IPS-20b (cell line): Measurements from ENCODE around the gene BCL11A.

Experiments used
- H3K27ac ChIP-seq: one replicate; pipeline ENCODE4 v1.5.1; 2013; ENCODE audit warnings: low read length
- H3K27me3 ChIP-seq: 2 replicates; pipeline ENCODE4 v1.6.1; 2013; ENCODE audit warnings: mild to moderate bottlenecking, low read length, inconsistent platforms; ENCODE audit not compliant: insufficient read depth
- H3K36me3 ChIP-seq: 2 replicates; pipeline ENCODE4 v1.6.1; 2013; ENCODE audit warnings: low read depth, mild to moderate bottlenecking, inconsistent platforms, low read length, moderate library complexity; ENCODE audit not compliant: insufficient read depth
- H3K4me1 ChIP-seq: 2 replicates; pipeline ENCODE4 v1.6.1; 2013; ENCODE audit warnings: mild to moderate bottlenecking, control low read depth, inconsistent platforms, low read length, moderate library complexity; ENCODE audit not compliant: insufficient read depth
- H3K4me3 ChIP-seq: 2 replicates; pipeline ENCODE4 v1.5.1; 2013; ENCODE audit warnings: mild to moderate bottlenecking, low read length, inconsistent platforms
- H3K9ac ChIP-seq: 2 replicates; pipeline ENCODE4 v1.6.1; 2013; ENCODE audit warnings: low read depth, mild to moderate bottlenecking, inconsistent platforms, low read length, moderate library complexity
- H3K9me3 ChIP-seq: 2 replicates; pipeline ENCODE4 v1.6.1; 2013; ENCODE audit warnings: mild to moderate bottlenecking, low read depth, low read length, inconsistent platforms; ENCODE audit not compliant: insufficient read depth

Gene BCL11A

DNA sequence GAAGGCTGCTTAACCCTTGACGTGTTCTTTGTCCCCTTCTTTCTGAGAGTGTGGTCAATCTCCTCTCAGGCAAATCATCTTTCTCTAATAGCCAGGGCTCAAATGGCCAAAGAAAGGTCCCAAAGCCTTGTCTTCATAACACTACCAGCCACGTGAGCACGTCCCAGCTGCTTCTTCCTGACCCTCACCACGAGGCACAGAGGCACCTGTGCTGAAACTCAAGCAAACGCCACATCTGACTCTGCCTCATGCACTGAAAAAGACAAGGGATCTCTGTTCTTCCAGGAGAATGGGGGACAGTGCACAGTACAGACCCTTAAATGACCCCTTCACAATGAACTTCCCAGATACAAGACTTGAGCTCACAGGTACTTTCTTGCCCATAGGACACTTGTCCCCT is 31.8 kb downstream of the BCL11A start:
- peaks cover 33% of the 10 kb centered on the region; the same call in 1 of the 2 replicates for H3K36me3 ChIP-seq

DNA sequence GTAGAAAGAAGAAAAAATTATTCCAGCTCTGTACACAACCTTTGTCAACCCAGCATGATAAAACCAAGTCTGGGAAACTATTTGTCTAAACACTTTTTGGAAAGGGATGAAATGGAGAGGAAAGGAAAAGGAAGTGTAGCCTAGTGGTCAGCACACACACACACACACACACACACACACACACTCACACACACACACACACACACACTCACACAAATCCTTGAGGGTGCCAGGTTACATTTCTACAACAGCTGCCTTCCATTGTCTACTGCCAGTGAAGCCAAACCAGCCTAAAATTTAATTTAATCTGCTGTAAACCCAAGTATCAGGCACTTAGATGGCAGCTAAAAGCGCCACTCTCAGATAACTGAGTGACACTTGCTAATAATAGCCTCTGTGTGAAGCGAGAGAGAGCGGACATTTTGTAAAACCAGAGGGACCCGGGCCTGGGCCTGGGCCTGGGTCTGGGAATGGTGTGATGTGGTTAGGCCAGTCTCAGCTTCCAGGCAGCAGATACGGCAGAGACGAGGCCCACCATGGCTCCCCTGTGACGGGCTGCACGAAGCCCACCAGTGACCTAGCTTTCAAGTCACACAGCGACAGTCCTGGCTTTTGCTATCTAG is 32.4 kb downstream of the BCL11A start:
- H3K27ac ChIP-seq = peak overlapping the region; percentile 61
- peak overlapping the region; percentile 34; the same call in 1 of the 2 replicates for H3K9ac ChIP-seq
- H3K36me3 ChIP-seq = peaks cover 35% of the 10 kb centered on the region; the same call in 1 of the 2 replicates
- H3K9me3 ChIP-seq = no peaks in the 10 kb centered on the region
- H3K4me1 ChIP-seq = peaks cover 60% of the 10 kb centered on the region
- no peaks in the 10 kb centered on the region for H3K27me3 ChIP-seq
- peak overlapping the region; percentile 53; the same call in 1 of the 2 replicates for H3K4me3 ChIP-seq

More for the DNA sequence above, 31.8 kb downstream of the BCL11A start:
- no peak overlapping the region for H3K27ac ChIP-seq
- no peak overlapping the region for H3K4me3 ChIP-seq
- no peaks in the 10 kb centered on the region for H3K9me3 ChIP-seq
- peak overlapping the region; percentile 34; the same call in 1 of the 2 replicates for H3K9ac ChIP-seq
- H3K4me1 ChIP-seq = peaks cover 54% of the 10 kb centered on the region
- H3K27me3 ChIP-seq = no peaks in the 10 kb centered on the region

DNA sequence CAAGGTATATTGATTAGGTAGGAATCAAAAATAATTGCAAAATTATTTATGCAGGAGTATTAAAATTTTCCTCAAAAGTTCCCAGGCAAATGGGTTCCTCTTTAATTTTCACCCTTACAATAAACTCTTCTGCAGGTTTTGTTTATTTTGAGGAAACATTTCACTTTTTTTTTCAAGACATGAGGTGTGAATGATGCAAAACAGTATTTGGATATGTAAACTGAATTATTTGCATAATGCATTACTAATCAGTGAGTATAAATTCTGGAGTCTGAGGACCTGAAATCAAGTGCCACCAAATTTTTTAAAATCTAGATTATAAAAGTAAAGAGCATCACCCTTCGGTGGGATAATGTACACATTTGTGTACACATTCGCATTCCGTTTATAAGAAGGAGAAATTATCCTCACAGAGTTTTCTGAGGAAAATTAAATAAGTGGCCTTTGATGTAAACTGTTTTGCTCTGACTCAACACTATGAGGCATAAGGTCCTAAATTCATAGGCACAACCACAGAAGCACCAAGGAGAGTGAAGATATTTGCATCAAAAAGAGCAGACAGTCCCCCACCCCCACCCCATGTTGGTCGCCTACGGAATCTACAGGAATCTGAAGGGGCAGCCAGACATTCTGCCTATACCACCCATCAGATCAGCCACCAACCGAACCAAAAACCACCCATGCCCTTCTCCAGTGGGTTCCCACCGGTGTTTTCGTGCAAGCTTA is 33.1 kb downstream of the BCL11A start:
- Histone ChIP-seq H3K9me3 (no peaks in the 10 kb centered on the region), H3K4me3 (peak overlapping the region; percentile 53; the same call in 1 of the 2 replicates), H3K4me1 (peaks cover 67% of the 10 kb centered on the region), H3K27ac (peak overlapping the region; percentile 61), H3K27me3 (no peaks in the 10 kb centered on the region), H3K9ac (peak overlapping the region; percentile 34; the same call in 1 of the 2 replicates), H3K36me3 (peaks cover 40% of the 10 kb centered on the region; the same call in 1 of the 2 replicates)

DNA sequence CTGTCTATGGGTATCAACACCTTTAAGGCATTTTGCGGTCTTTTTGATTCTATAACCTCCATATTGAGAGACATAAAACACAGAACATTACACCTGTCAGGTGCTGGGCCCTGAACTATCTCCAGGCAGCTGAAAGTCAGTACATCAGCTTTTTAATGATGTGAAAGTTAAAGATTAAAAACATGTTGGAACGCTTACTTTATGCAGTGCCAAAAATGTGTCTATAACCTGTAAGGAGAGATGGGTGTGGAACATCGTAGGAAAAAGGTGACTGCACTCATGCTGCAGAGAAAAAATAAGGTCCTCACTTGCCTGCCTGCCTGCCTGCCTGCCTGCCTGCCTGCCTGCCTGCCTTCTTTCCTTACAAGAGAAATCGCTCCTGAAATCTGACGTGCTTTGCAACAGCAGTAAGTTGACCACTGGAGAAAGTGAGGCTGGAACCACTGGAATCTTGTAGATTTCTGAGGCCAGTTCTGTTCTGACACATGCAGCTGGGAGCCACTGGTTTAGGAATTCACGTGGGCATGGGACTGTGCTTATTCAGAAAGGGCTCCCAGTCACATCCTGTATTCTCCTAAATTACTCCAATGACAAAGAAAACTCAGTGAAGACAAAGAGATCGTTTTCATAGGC is 34.1 kb downstream of the BCL11A start:
- Histone ChIP-seq H3K27ac (no peak overlapping the region), H3K27me3 (no peaks in the 10 kb centered on the region), H3K9ac (peak overlapping the region; percentile 7; the same call in 1 of the 2 replicates), H3K36me3 (peaks cover 36% of the 10 kb centered on the region; the same call in 1 of the 2 replicates), H3K4me3 (0 out of 2 replicates have a peak overlapping the region, but pooled peaks have one; percentile 53), H3K9me3 (no peaks in the 10 kb centered on the region), H3K4me1 (peaks cover 69% of the 10 kb centered on the region)

DNA sequence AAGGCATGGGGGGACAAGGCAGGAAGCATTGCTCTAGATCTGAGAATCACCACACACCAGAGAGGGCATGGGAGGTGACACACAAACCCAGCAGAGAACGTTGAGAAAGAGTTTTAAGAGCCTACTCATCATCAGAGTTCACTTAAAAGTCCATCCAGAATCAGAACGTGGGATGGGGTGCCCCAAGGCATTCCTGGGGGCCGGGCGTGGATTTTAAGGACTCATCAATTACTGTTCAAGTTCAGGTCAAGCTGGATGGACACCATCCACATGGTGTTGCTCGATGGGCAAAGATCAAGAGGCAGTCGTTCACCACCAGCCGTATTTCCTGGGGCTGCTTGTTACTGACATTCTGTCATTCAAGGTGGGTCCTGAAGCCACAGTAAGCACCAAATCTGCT is 34.9 kb downstream of the BCL11A start:
- Histone ChIP-seq H3K9ac (no peak overlapping the region), H3K27me3 (no peaks in the 10 kb centered on the region), H3K27ac (peak overlapping the region; percentile 23), H3K9me3 (no peaks in the 10 kb centered on the region), H3K36me3 (peaks cover 32% of the 10 kb centered on the region; the same call in 1 of the 2 replicates), H3K4me1 (peaks cover 68% of the 10 kb centered on the region), H3K4me3 (no peak overlapping the region)

DNA sequence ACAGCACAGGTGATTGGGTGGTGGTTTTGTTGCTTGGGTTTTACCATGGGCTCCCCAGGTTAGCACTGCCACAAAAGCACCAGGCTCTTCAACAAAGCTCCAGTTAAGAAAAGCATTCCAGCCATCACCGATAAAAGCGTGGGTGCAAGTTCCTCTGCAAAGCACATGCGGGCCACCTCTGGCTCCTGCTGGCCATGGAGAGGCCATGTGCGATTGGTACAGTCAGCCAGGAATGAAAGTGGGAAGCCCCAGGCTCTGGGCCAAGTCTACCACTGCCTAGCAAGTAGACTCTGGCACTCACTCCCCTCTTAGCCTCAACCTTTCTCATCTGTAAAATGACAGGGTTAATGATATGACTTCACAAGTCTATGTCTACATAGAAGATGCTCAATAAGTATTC is 36.0 kb downstream of the BCL11A start:
- H3K27ac ChIP-seq = no peak overlapping the region
- H3K36me3 ChIP-seq = peaks cover 28% of the 10 kb centered on the region; the same call in 1 of the 2 replicates
- H3K9ac ChIP-seq = no peak overlapping the region

DNA sequence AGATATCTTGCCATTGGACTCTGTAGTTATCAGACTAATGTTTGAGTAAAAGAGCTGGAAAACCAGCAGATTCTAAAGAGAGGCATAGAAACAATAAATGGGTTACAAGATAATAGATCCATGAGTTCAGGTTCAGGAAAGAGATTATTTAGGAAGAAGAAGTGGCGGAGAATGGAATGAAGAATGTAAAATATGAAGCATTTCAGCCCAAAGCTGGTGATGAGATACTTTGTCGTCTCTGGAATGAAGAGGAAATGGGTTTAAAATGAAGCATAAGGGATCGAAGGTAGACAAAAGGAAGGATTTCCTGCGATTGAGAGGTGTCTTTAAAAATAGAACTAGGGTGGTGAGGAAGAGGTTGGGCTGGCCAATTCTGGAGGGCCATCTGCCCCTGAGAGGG is 36.6 kb downstream of the BCL11A start:
- Histone ChIP-seq H3K4me3 (no peak overlapping the region), H3K4me1 (peaks cover 80% of the 10 kb centered on the region), H3K36me3 (peaks cover 28% of the 10 kb centered on the region; the same call in 1 of the 2 replicates), H3K9me3 (no peaks in the 10 kb centered on the region), H3K9ac (no peak overlapping the region), H3K27me3 (no peaks in the 10 kb centered on the region), H3K27ac (no peak overlapping the region)

More for the DNA sequence above, 36.0 kb downstream of the BCL11A start:
- no peaks in the 10 kb centered on the region for H3K27me3 ChIP-seq
- peaks cover 74% of the 10 kb centered on the region for H3K4me1 ChIP-seq
- no peak overlapping the region for H3K4me3 ChIP-seq
- H3K9me3 ChIP-seq = no peaks in the 10 kb centered on the region

DNA sequence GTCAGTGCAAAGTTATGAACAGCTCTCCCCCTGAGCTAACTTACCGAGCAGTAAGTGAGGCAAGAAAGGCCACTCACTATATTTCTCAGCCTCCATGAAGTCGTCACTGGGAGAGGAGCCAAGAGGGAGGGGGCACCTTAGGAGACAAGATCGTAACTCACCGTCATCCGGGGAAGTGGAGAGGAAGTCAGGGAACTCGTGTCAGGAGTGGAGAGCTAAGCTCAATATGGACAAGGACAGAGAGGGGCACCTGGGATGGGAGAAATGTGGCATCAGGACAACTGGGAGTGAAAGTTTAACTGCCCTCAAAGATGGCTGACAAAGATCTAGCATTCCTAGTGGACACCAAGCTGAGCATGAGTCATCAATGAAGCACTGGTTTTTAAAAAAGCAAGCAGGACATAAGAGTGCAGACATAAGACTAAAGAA is 37.1 kb downstream of the BCL11A start:
- peaks cover 28% of the 10 kb centered on the region; the same call in 1 of the 2 replicates for H3K36me3 ChIP-seq
- H3K27ac ChIP-seq = peak overlapping the region; percentile 30
- H3K4me3 ChIP-seq = no peak overlapping the region
- H3K27me3 ChIP-seq = no peaks in the 10 kb centered on the region
- no peaks in the 10 kb centered on the region for H3K9me3 ChIP-seq
- H3K9ac ChIP-seq = no peak overlapping the region
- peaks cover 82% of the 10 kb centered on the region for H3K4me1 ChIP-seq

DNA sequence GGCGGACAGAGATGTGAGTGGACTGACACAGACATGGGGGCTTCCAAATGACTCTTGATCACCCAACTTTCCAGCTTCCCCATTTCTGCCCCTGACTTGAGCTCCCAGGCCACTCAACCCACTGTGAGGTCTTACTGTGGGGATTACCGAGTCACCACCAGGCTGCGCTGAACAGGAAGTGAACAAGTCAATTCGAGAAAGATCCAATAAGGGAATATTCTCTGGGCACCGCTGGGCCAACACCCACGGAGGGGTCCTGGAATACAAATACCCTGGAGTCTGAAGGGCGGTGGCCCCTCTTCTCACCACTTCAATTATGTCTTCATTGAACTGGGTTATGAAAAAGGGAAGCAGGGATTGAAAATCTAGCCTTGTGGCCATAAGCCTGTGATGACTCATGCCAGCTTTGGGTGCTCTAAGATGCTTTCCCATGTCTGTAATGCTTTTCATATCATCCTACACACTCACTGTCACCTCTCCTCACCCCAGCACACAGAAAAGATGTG is 37.7 kb downstream of the BCL11A start:
- H3K4me3 ChIP-seq = no peak overlapping the region
- H3K9ac ChIP-seq = no peak overlapping the region; the same call in 1 of the 2 replicates
- peaks cover 80% of the 10 kb centered on the region for H3K4me1 ChIP-seq
- no peaks in the 10 kb centered on the region for H3K27me3 ChIP-seq
- no peaks in the 10 kb centered on the region for H3K9me3 ChIP-seq
- H3K27ac ChIP-seq = no peak overlapping the region
- peaks cover 28% of the 10 kb centered on the region; the same call in 1 of the 2 replicates for H3K36me3 ChIP-seq

DNA sequence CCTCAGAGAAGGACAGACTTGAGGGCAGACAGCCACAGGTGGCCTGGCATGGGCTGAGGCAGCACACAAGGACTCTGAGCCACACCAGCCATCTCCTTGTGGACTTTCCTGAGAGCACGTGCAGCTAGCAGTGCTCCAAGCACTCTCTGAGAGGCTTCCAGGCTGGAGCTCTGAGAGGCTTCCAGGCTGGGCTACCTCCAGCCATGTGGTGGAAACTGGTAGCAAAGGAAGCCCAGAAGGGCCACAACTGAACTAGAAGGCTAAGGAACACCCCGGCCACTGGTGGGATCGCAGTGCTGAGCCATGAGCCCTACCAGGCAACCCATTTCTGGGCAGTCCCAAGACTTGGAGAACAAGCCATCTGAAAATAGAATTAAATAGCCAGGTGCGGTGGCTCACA is 39.5 kb downstream of the BCL11A start:
- Histone ChIP-seq H3K9ac (no peak overlapping the region), H3K36me3 (peaks cover 31% of the 10 kb centered on the region; the same call in 1 of the 2 replicates), H3K9me3 (no peaks in the 10 kb centered on the region), H3K4me3 (no peak overlapping the region), H3K27ac (no peak overlapping the region), H3K4me1 (peaks cover 80% of the 10 kb centered on the region), H3K27me3 (no peaks in the 10 kb centered on the region)

DNA sequence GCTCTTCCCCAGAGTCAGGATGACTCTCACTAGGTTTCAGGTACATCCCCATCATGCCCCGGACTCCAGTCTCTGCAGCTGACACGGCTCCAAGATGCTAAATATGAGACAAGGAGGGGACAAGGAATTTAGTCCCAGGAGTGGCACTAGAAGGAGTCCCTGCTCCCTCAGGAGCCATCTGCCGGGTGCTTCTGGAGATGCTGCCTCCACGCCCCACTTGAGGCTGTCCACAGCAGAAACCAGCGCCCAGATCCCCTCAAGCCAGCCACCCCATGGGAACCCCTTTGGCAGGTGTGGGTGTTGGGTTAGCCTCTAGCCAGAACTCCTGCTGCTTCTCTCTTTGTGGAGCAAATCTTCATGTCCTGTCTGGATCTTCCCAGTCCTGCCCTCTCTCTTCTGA is 40.3 kb downstream of the BCL11A start:
- Histone ChIP-seq H3K4me3 (no peak overlapping the region), H3K27me3 (no peaks in the 10 kb centered on the region), H3K36me3 (peaks cover 28% of the 10 kb centered on the region; the same call in 1 of the 2 replicates), H3K9ac (no peak overlapping the region), H3K27ac (no peak overlapping the region), H3K9me3 (no peaks in the 10 kb centered on the region), H3K4me1 (peaks cover 82% of the 10 kb centered on the region)
